ENCODE data around the gene PTCD2. TPM values are rescaled to one million over a fixed set of nuclear protein-coding genes. Genes with fewer than 3 reads are reported as not detected.

Gene PTCD2
- total and polyA plus RNA-seq, 2 donors (not counting 3 experiments of a cell fraction or from before 2014, with no cell fraction given), result 4.3 to 6.7 TPM

GRCh38 chr5:72408603-72409002, 88.4 kb downstream of the PTCD2 start:
- Histone ChIP-seq H4K20me1 (replicated peaks; ENCODE audit: control insufficient read depth, extremely low read depth, insufficient read depth, low read length) (no peaks in the 10 kb centered on the region), H3K79me2 (ENCODE audit: control insufficient read depth, insufficient read depth, low read length) (no peaks in the 10 kb centered on the region), H2AFZ (ENCODE audit: low read depth, low read length) (no peak overlapping the region), H3K27ac (ENCODE audit: insufficient read depth, low read depth, low read length) (no peak overlapping the region), H3K9ac (replicated peaks; ENCODE audit: extremely low read depth, insufficient read depth, low read length) (no peak overlapping the region), H3K36me3 (ENCODE audit: control insufficient read depth in 2 of 2, extremely low read depth in 1 of 2, insufficient read depth in 2 of 2, low read length in 2 of 2) (no peaks in the 10 kb centered on the region), H3K9me1 (replicated peaks; ENCODE audit: control insufficient read depth, extremely low read depth, insufficient read depth, low read length) (no peaks in the 10 kb centered on the region), H3K4me3 (replicated peaks in 1 of 3; ENCODE audit: insufficient read depth in 1 of 3, low read depth in 1 of 3, low read length in 3 of 3) (no peak overlapping the region), H3K4me1 (ENCODE audit: control insufficient read depth, extremely low read depth, insufficient read depth, low read length) (no peaks in the 10 kb centered on the region), H3K27me3 (ENCODE audit: control insufficient read depth in 2 of 2, insufficient read depth in 2 of 2, low read length in 2 of 2) (no peaks in the 10 kb centered on the region), H3K4me2 (ENCODE audit: insufficient read depth, low read length) (no peak overlapping the region), H3K9me3 (replicated peaks; ENCODE audit: control insufficient read depth, insufficient read depth, low read length) (no peaks in the 10 kb centered on the region)
- TF ChIP-seq MAX (IDR thresholded peaks at IDR 0.05; ENCODE audit: insufficient read depth, insufficient read length) (no peak), GATA2 (IDR thresholded peaks at IDR 0.05; ENCODE audit: insufficient read depth, insufficient read length, low read depth, low read length) (no peak), POLR2A (IDR thresholded peaks at IDR 0.05; ENCODE audit: low read depth, low read length) (no peak), FOS (IDR thresholded peaks at IDR 0.05; ENCODE audit: borderline replicate concordance, insufficient read depth, low read length) (no peak), JUN (IDR thresholded peaks at IDR 0.05; ENCODE audit: borderline replicate concordance, insufficient read depth, insufficient read length, low read depth) (no peak), MYC (IDR thresholded peaks at IDR 0.05; ENCODE audit: low read depth, low read length) (no peak), POLR2AphosphoS5 (IDR thresholded peaks at IDR 0.05; ENCODE audit: insufficient read depth, low read depth, low read length) (no peak), CTCF (IDR thresholded peaks at IDR 0.05; ENCODE audit: extremely low read depth in 1 of 2, insufficient read depth in 1 of 2, low read depth in 1 of 2, low read length in 2 of 2) (no peak), EZH2 (IDR thresholded peaks at IDR 0.05; ENCODE audit: borderline replicate concordance, low read depth, low read length, severe bottlenecking) (no peak)
- no peak for DNase-seq (ENCODE audit: low read depth, low spot score)
- dilution Hi-C loops (cut with MboI; ENCODE audit: extremely low pct_ligation_motif_present, low sequenced_read_pairs) (no loop called here), intact Hi-C loops (cut with micrococcal nuclease) (no loop called here)
- BruUV-seq (replicated peaks), result no TSS peak
- ChIA-PET CTCF (interaction anchor here (1.0 to 1.3 kb wide), 2 partner anchors 13 to 42 kb away, joined by 3 to 6 read pairs; no protein-coding TSS in a partner anchor), POLR2A (no interaction called here)
- FAIRE-seq, result no peak
